Adrenal gland (tissue), 12 donors: ENCODE results near the gene VTCN1. TPM values are rescaled to one million over a fixed set of nuclear protein-coding genes. Genes with fewer than 3 reads are reported as not detected.

ENCODE experiments used
- DNase-seq, 7 donors: peaks; one replicate each; pipeline ENCODE4 v3.0.0-alpha.2; 2019 to 2020
- H3K27ac ChIP-seq, 5 donors: fragments of 200-600 bp; sonication (generic) in 4 of 5; 1 replicate in 3 of 5; 2 replicates in 2 of 5; pipeline versions ENCODE4 v1.5.1 to v1.8.0; 2016 to 2020; ENCODE audit warnings: mild to moderate bottlenecking in 1 of 5
- H3K27me3 ChIP-seq: fragments of 200-600 bp; 2 replicates; pipeline ENCODE4 v1.8.0; 2021
- H3K36me3 ChIP-seq, 2 donors: fragments of 200-600 bp; replicated peaks in 1 of 2; 1 replicate in 1 of 2; 2 replicates in 1 of 2; pipeline versions ENCODE4 v1.5.1 to v1.8.0; 2018 to 2022
- H3K4me1 ChIP-seq, 2 donors: fragments of 200-600 bp; replicated peaks in 1 of 2; 1 replicate in 1 of 2; 2 replicates in 1 of 2; pipeline versions ENCODE4 v1.5.1 to v1.8.0; 2018 to 2021
- H3K4me3 ChIP-seq, 4 donors: fragments of 200-600 bp; sonication (generic) in 3 of 4; one replicate each; pipeline ENCODE4 v1.5.1; 2016 to 2018
- H3K9me3 ChIP-seq, 3 donors: fragments of 200-600 bp; sonication (generic) in 1 of 3; replicated peaks in 1 of 3; 1 replicate in 2 of 3; 2 replicates in 1 of 3; pipeline versions ENCODE4 v1.5.1 to v1.8.0; 2016 to 2021
- CTCF ChIP-seq, 6 experiments: fragments of 450-650 bp in 4 of 6; fragments of 200-600 bp in 2 of 6; sonication (generic) in 1 of 6; IDR thresholded peaks; 1 replicate in 5 of 6; 2 replicates in 1 of 6; pipeline versions ENCODE4 v1.5.1 to v1.8.0; 2016 to 2021; ENCODE audit warnings: antibody characterized with exemption in 6 of 6, mild to moderate bottlenecking in 2 of 6, moderate library complexity in 1 of 6
- POLR2A ChIP-seq, 2 donors: fragments of 450-650 bp; IDR thresholded peaks; one replicate each; pipeline ENCODE4 v1.6.1; 2017; ENCODE audit warnings: antibody characterized with exemption in 2 of 2, mild to moderate bottlenecking in 2 of 2, moderate library complexity in 1 of 2
- WGBS, 4 donors: extraction: QIAGEN DNeasy Blood & Tissue Kit in 2 of 4; methylation state at CpG; one replicate each; pipeline versions ENCODE4 v1.1.5 to v1.1.7; 2013 to 2017; 5-methylcytosine and 5-hydroxymethylcytosine counted together
- intact Hi-C, 2 donors: fragments of 100-400 bp; cut with DNase I; formaldehyde crosslinking; loops; one replicate each; pipeline versions ENCODE4 v1.14.1 to v1.15.0; 2022 to 2023
- polyA plus RNA-seq, 3 donors: library from polyadenylated mRNA; stranded (reverse); fragments of 200-250 nt in 2 of 3; fragments of 350-450 nt in 1 of 3; fragmentation: Illumina TruSeq in 1 of 3; extraction: RNeasy Lipid Tissue Mini Kit (QIAGEN cat#74804) in 1 of 3; gene quantifications; one replicate each; pipeline ENCODE4 v1.2.3, GENCODE V29; 2013 to 2014
- total RNA-seq, 9 donors: library from RNA; depleted of rRNA in 4 of 9; stranded (reverse); fragments of >200 nt in 4 of 9; fragments of 120-200 nt in 1 of 9; fragmentation: NEBNext Ultra II Directional in 1 of 9; extraction: Animal tissue kit (Norgen Biotek cat#: 25700) in 1 of 9; gene quantifications; one replicate each; pipeline versions ENCODE4 v1.1.0 to v1.2.4, GENCODE V29; 2013 to 2023
- donor health status: healthy with polysubstance abuse.
- donor health status: Bipolar disorder and iron deficiency.
- donor health status: DM: yes; HTN: yes; CAD: no.
- donor health status: DM: no; HTN: no; CAD: no.
- donor health status: DM: no; HTN: no; CAD: no.
- donor health status: DM: yes; HTN: yes; CAD: no.

The VTCN1 gene
- total and polyA plus RNA-seq, 12 donors = 0.11 TPM; not detected in 11

DNA sequence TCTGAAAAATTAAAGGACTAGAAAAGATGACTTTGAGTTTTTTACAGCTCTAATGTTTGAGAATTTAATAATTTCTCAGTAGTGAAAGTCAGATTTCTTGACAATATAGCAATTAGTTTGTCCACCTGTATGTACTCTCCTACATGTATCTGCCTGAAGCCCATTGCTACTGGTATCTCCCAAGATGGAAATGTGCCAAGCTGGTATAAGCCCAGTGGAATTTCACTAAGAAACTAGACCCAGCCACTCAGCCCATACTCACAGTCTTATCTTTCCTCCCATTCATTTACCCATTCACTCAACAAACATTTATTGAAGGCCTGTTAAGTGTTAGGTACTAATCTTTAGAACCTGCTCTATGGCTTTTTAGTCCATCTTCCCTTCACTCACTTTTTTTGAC lies 67.6 kb downstream of the VTCN1 start:
- DNase-seq = no peak
- H3K27ac ChIP-seq = no peak overlapping the region
- no peak overlapping the region for H3K4me3 ChIP-seq
- no peaks in the 10 kb centered on the region for H3K27me3 ChIP-seq
- TF ChIP-seq CTCF (IDR thresholded peaks at IDR 0.05) (no peak), POLR2A (IDR thresholded peaks at IDR 0.05) (no peak)
- H3K36me3 ChIP-seq = no peaks in the 10 kb centered on the region
- intact Hi-C loops = no loop called here
- H3K4me1 ChIP-seq = no peaks in the 10 kb centered on the region
- H3K9me3 ChIP-seq = no peaks in the 10 kb centered on the region

DNA sequence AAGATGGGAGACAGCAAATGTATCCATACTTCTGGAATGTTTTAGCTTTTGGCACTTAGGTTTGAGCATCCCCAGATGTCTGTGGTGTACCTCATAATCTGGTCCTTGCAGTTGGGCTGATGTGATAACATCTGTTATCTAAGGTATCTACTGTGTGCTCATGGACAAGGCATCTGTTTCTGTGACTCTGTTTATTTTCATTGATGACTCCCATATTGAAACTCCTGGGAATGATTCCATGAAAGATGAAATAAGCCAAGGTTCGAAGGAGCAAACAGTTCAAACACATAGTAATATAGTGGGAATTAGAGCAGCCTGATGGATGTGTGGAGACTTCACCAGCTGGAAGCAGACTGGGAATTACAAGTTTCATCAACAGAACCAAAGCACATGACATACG lies 68.5 kb downstream of the VTCN1 start:
- no peaks in the 10 kb centered on the region for H3K9me3 ChIP-seq
- no peak overlapping the region for H3K4me3 ChIP-seq
- H3K36me3 ChIP-seq = no peaks in the 10 kb centered on the region
- no peaks in the 10 kb centered on the region for H3K27me3 ChIP-seq
- DNase-seq = no peak
- no peak overlapping the region for H3K27ac ChIP-seq
- no peak for TF ChIP-seq CTCF (IDR thresholded peaks at IDR 0.05)
- TF ChIP-seq POLR2A (IDR thresholded peaks at IDR 0.05) = no peak
- intact Hi-C loops = no loop called here
- WGBS, 4 donors = 83 to 92% (median 87%) methylated on average over 2 of the region's 2 CpGs
- no peaks in the 10 kb centered on the region for H3K4me1 ChIP-seq

- H3K4me3 ChIP-seq = no peak overlapping the region
- no peaks in the 10 kb centered on the region for H3K27me3 ChIP-seq
- no peaks in the 10 kb centered on the region for H3K36me3 ChIP-seq
- H3K27ac ChIP-seq = no peak overlapping the region
- intact Hi-C loops = no loop called here
- no peak for TF ChIP-seq CTCF (IDR thresholded peaks at IDR 0.05)
- no peak for TF ChIP-seq POLR2A (IDR thresholded peaks at IDR 0.05)
- no peaks in the 10 kb centered on the region for H3K9me3 ChIP-seq
- 86 to 98% (median 92%) methylated on average over 1 of the region's 1 CpG for WGBS, 4 donors
- H3K4me1 ChIP-seq = no peaks in the 10 kb centered on the region
- DNase-seq = no peak
These were observed 72.2 kb downstream of the VTCN1 start for GRCh38 chr1:117138561-117138960.

DNA sequence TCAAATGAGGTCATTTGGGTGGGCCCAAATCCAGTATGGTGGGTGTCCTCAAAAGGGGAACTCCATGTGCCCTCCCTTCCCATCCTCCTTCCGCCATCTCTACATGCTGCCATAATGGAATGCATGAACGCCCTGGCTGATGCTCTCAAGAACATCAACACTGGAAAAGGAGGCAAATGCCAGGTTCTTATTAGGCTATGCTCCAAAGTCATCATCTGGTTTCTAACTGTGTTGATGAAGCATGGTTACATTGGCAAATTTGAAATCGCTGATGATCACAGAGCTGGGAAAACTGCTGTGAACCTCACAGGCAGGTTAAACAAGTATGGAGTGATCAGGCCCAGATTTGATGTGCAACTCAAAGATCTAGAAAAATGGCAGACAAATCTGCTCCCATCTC lies 72.6 kb downstream of the VTCN1 start:
- no peaks in the 10 kb centered on the region for H3K36me3 ChIP-seq
- H3K4me1 ChIP-seq = no peaks in the 10 kb centered on the region
- TF ChIP-seq CTCF (IDR thresholded peaks at IDR 0.05) = no peak
- no peak for TF ChIP-seq POLR2A (IDR thresholded peaks at IDR 0.05)
- intact Hi-C loops = no loop called here
- H3K27ac ChIP-seq = no peak overlapping the region
- no peak for DNase-seq
- WGBS, 4 donors = 84 to 96% (median 93%) methylated on average over 3 of the region's 3 CpGs
- no peaks in the 10 kb centered on the region for H3K9me3 ChIP-seq
- H3K27me3 ChIP-seq = no peaks in the 10 kb centered on the region
- H3K4me3 ChIP-seq = no peak overlapping the region
